ENCODE results near the gene THAP7.
"Not testable (repeated sequence)": the region's sequence is repeated elsewhere in the genome, so short reads cannot be mapped to it uniquely, and the experiment has no call there.

Gene THAP7

DNA sequence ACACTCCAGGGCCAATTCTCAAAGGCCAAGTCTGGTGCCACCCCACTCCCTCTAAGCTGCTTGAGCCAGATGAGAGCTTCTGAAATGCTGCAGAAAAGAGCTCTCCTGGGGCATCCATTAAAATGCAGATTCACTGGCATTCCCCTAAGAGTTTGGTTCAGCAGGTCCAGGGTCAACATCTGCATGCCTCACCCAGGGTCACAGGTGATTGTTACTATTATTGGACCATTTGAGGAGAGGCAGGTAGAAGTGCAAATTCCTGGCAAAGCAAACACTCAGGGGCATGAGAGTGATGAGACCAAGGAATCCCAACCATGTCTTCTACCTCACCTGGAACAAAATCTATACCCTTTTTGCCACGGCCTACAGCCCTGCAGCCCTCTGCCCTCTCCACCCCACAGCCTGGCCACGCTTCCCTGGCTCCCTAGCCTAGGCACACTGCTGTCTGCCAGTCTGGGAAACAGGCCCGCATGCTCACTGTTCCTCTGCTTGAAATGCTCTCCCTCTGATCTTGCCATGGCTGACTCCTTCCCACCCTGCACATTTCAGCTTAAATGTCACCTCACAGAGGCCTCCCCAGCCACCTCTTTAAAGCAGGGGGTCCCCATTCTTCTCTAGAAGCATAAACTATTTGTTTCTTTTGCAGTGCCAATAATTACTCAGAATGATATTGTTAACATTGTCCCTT is 8.7 kb upstream of the THAP7 start:
- Histone ChIP-seq H3K9ac (ENCODE audit: low read depth in 1 of 2, low read length in 2 of 2) (no peak overlapping the region), H3K4me3 (ENCODE audit: low read length in 2 of 2) (no peak overlapping the region), H3K27ac (ENCODE audit: low read depth in 2 of 2, low read length in 2 of 2) (no peak overlapping the region)

DNA sequence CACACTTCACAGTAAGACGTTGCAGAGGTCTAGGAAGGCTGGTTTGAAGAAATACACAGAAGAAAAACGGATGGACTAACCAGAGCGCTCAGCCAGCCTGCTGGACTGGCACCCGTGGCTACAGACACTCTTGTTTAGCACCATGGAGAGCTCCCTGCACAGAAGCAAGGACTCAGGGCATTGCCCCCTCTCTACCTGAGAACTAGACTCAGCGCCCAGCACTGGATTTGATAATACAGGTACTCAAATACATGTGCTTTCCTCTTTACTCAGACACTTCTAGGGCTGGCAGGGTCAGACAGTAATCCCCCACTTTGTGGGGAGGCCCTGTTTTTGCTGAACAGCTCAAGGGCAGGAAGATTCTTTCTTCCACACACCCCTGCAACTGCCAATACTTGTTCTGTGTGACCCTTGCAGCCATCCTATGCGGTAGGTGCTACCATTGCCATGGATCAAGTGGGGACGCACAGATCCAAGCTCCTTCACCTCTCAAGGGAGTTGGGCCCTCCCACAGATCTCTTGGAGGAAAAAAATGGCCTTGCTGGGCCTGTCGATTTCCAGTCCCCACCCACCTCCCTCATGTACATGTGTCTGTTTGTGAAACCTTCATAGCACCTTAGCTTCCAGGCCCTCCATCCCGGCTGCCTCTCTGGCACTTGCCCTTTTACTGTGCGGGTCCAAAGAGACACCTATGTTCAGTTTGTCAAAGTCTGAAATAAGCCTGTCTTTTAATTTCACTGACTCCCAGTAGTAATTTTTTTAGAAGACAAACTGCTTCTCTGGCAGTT is 7.9 kb upstream of the THAP7 start:
- Histone ChIP-seq H3K27me3 (ENCODE audit: control insufficient read depth in 2 of 2, insufficient read depth in 2 of 2, low read length in 2 of 2) (no peaks in the 10 kb centered on the region), H3K36me3 (ENCODE audit: control insufficient read depth in 2 of 2, insufficient read depth in 2 of 2, low read length in 2 of 2) (no peaks in the 10 kb centered on the region), H3K4me1 (ENCODE audit: control insufficient read depth in 2 of 2, insufficient read depth in 2 of 2, low read length in 2 of 2) (peaks cover 10% of the 10 kb centered on the region in 2 donors), H3K9me3 (ENCODE audit: control insufficient read depth in 2 of 2, low read length in 2 of 2) (no peaks in the 10 kb centered on the region), H3K4me3 (ENCODE audit: low read length in 2 of 2) (no peak overlapping the region), H3K9ac (ENCODE audit: low read depth in 1 of 2, low read length in 2 of 2) (no peak overlapping the region), H3K27ac (ENCODE audit: low read depth in 2 of 2, low read length in 2 of 2) (no peak overlapping the region)

More for the DNA sequence above, 8.7 kb upstream of the THAP7 start:
- Histone ChIP-seq H3K9me3 (ENCODE audit: control insufficient read depth in 2 of 2, low read length in 2 of 2) (no peaks in the 10 kb centered on the region), H3K27me3 (ENCODE audit: control insufficient read depth in 2 of 2, insufficient read depth in 2 of 2, low read length in 2 of 2) (no peaks in the 10 kb centered on the region), H3K4me1 (ENCODE audit: control insufficient read depth in 2 of 2, insufficient read depth in 2 of 2, low read length in 2 of 2) (peaks cover 14 to 16% of the 10 kb centered on the region in 2 donors), H3K36me3 (ENCODE audit: control insufficient read depth in 2 of 2, insufficient read depth in 2 of 2, low read length in 2 of 2) (no peaks in the 10 kb centered on the region)

- H3K27ac ChIP-seq (ENCODE audit: low read depth in 2 of 2, low read length in 2 of 2); H3K9me3 ChIP-seq (ENCODE audit: control insufficient read depth in 2 of 2, low read length in 2 of 2); H3K27me3 ChIP-seq (ENCODE audit: control insufficient read depth in 2 of 2, insufficient read depth in 2 of 2, low read length in 2 of 2); H3K4me3 ChIP-seq (ENCODE audit: low read length in 2 of 2); H3K36me3 ChIP-seq (ENCODE audit: control insufficient read depth in 2 of 2, insufficient read depth in 2 of 2, low read length in 2 of 2); H3K4me1 ChIP-seq (ENCODE audit: control insufficient read depth in 2 of 2, insufficient read depth in 2 of 2, low read length in 2 of 2); H3K9ac ChIP-seq (ENCODE audit: low read depth in 1 of 2, low read length in 2 of 2): not testable (repeated sequence)
Observed at GRCh38 chr22:21009208-21009607, 7.3 kb upstream of the THAP7 start.

- Histone ChIP-seq H3K27me3 (ENCODE audit: control insufficient read depth in 2 of 2, insufficient read depth in 2 of 2, low read length in 2 of 2) (no peaks in the 10 kb centered on the region), H3K4me3 (ENCODE audit: low read length in 2 of 2) (no peak overlapping the region), H3K27ac (ENCODE audit: low read depth in 2 of 2, low read length in 2 of 2) (no peak overlapping the region), H3K9me3 (ENCODE audit: control insufficient read depth in 2 of 2, low read length in 2 of 2) (no peaks in the 10 kb centered on the region), H3K36me3 (ENCODE audit: control insufficient read depth in 2 of 2, insufficient read depth in 2 of 2, low read length in 2 of 2) (peaks cover 5 to 12% of the 10 kb centered on the region in 2 donors), H3K9ac (ENCODE audit: low read depth in 1 of 2, low read length in 2 of 2) (no peak overlapping the region), H3K4me1 (ENCODE audit: control insufficient read depth in 2 of 2, insufficient read depth in 2 of 2, low read length in 2 of 2) (peaks cover 22 to 26% of the 10 kb centered on the region in 2 donors)
Observed at GRCh38 chr22:21003782-21004181, 1.9 kb upstream of the THAP7 start.

GRCh38 chr22:21000987-21001600 is 824 bp downstream of the THAP7 start:
- H3K4me3 ChIP-seq (ENCODE audit: low read length in 2 of 2): peak overlapping the region; percentile 91 to 93
- peak overlapping the region; percentile 99 for H3K27ac ChIP-seq (ENCODE audit: low read depth in 2 of 2, low read length in 2 of 2)
- peaks cover 8 to 29% of the 10 kb centered on the region in 2 donors for H3K36me3 ChIP-seq (ENCODE audit: control insufficient read depth in 2 of 2, insufficient read depth in 2 of 2, low read length in 2 of 2)
- H3K4me1 ChIP-seq (ENCODE audit: control insufficient read depth in 2 of 2, insufficient read depth in 2 of 2, low read length in 2 of 2): peaks cover 22 to 26% of the 10 kb centered on the region in 2 donors
- peak overlapping the region; percentile 90 to 91 for H3K9ac ChIP-seq (ENCODE audit: low read depth in 1 of 2, low read length in 2 of 2)
- H3K27me3 ChIP-seq (ENCODE audit: control insufficient read depth in 2 of 2, insufficient read depth in 2 of 2, low read length in 2 of 2): no peaks in the 10 kb centered on the region
- no peaks in the 10 kb centered on the region for H3K9me3 ChIP-seq (ENCODE audit: control insufficient read depth in 2 of 2, low read length in 2 of 2)

DNA sequence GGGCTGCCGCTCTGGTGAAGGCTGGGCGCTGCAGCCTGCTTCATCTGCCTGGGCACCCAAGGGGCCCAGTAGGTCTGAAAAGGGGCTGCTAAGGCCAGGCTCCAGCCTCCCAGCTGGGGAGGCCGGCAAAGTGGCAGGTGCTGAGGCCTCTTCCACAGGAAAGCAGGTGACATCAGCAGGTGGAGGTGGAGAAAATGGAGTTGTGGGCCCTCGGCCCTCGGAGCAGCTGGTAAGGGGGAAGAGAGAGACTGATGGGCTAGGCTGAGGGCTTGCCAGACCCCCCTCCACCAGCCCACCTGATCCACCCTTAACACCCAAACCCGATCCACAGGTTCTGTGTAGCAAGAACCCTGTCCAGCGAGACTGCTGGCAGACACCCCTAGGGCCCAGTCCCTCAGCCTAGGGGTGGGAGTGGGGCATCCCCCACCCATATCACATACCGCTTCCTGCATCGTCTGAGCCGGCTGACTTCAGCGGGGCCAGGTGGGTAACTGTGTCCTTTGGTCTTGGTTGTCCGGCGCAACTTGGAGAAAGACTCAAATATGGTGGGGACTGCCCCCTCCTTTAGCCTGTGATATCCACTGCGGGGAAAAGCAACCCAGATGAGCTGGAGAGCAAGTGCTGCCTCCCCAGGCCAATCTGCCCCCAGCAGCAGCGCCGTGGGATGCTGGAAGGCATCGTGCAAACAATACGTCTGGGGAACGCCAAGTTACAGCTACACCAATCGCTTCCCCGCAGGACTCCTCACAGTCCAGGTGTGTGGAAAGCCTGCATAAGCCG is 1.5 kb downstream of the THAP7 start:
- Histone ChIP-seq H3K36me3 (ENCODE audit: control insufficient read depth in 2 of 2, insufficient read depth in 2 of 2, low read length in 2 of 2) (peaks cover 8 to 29% of the 10 kb centered on the region in 2 donors), H3K27me3 (ENCODE audit: control insufficient read depth in 2 of 2, insufficient read depth in 2 of 2, low read length in 2 of 2) (no peaks in the 10 kb centered on the region), H3K4me1 (ENCODE audit: control insufficient read depth in 2 of 2, insufficient read depth in 2 of 2, low read length in 2 of 2) (peaks cover 22 to 26% of the 10 kb centered on the region in 2 donors), H3K4me3 (ENCODE audit: low read length in 2 of 2) (peak overlapping the region; percentile 91 to 93), H3K9ac (ENCODE audit: low read depth in 1 of 2, low read length in 2 of 2) (peak overlapping the region; percentile 60 to 91), H3K9me3 (ENCODE audit: control insufficient read depth in 2 of 2, low read length in 2 of 2) (no peaks in the 10 kb centered on the region), H3K27ac (ENCODE audit: low read depth in 2 of 2, low read length in 2 of 2) (peak overlapping the region in 1 of 2 donors; percentile 99)

DNA sequence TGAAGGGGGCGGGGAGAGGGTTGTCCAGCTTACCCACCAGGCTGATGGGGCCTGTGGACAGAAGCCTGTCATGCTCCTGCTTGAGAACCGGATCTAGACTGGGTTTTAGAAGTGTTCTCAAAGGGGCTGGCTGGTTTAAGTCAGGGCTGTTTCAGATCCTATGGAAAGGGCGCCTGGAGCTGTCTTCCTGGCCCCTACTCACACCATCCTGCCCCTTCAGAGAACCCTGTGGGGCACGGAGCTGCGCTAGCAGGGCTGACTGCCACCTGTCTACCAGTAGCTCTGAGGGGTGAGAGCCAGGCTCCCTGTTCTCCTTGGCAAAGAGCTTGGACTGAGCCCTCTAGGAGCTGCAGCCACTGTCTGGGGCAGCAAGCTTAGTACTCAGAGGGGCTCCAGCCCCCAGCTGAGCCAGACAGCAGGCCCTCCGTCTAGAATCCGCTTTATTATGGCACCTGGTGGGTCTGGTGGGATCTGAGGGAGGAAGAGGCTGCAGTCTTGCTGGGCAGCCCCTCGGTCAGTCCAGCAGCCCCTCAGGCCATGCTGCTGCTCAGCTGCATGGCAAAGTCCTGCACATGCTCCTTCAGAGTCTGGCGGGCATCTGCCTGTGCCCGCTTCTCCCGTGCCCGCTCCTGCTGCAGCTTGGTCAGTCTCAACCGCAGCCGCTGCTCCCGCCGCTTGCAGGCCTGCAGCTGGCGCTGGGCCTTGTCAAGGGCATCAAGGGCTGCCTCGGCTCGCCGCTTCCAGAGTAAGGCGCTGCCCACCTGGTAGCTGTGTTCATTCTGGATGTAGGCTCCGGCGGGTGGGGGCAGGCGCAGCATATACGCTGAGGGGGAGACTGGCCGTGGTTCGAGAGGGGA is 2.3 kb downstream of the THAP7 start:
- H3K9ac ChIP-seq (ENCODE audit: low read depth in 1 of 2, low read length in 2 of 2): no peak overlapping the region
- no peaks in the 10 kb centered on the region for H3K9me3 ChIP-seq (ENCODE audit: control insufficient read depth in 2 of 2, low read length in 2 of 2)
- peaks cover 8 to 29% of the 10 kb centered on the region in 2 donors for H3K36me3 ChIP-seq (ENCODE audit: control insufficient read depth in 2 of 2, insufficient read depth in 2 of 2, low read length in 2 of 2)
- H3K27ac ChIP-seq (ENCODE audit: low read depth in 2 of 2, low read length in 2 of 2): no peak overlapping the region
- peaks cover 22 to 26% of the 10 kb centered on the region in 2 donors for H3K4me1 ChIP-seq (ENCODE audit: control insufficient read depth in 2 of 2, insufficient read depth in 2 of 2, low read length in 2 of 2)
- H3K27me3 ChIP-seq (ENCODE audit: control insufficient read depth in 2 of 2, insufficient read depth in 2 of 2, low read length in 2 of 2): no peaks in the 10 kb centered on the region
- H3K4me3 ChIP-seq (ENCODE audit: low read length in 2 of 2): no peak overlapping the region

DNA sequence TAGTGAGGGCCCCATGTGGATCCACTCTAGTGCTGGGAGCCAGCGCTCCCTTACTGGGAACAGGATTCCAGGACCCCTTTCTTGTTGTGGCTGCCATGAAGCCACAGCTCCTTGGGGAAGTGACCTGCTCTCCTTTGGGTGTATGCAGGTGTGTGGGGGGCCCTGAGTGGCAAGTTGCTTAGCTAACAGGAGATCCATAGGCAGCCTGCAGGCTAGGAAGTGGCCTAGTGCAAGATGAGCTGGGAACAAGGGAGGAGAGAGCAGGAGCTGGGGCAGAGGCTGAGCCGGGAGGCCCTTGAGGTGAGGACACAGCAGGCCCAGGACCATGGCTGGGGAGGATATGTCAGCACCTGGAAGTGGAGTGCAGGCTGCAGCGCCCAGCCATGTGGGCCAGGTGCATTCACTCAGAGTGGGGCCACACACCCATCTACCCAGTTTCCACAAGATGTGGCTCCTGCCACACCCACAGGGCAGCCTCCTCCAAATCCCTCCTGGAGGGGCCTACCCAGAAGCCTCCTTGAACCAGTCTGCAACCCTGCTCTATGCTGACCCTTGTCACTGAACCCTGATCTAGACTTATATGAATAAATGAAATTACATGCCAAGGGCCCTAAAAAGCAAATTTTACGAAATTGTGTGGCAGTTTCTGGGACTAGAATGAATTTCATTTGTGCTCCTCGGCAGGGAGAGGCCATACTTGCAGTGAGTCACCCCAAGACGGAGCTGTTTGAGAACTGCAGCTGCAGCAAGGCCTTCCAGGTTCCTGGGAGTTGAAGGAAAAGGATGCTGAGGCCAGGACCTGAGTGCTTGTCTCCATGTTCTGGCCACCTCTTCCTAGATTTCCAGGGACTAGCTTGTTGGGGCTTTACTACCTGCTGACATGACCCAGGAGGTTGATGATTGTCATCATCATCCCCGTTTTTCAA is 3.2 kb downstream of the THAP7 start:
- Histone ChIP-seq H3K27me3 (ENCODE audit: control insufficient read depth in 2 of 2, insufficient read depth in 2 of 2, low read length in 2 of 2) (no peaks in the 10 kb centered on the region), H3K4me1 (ENCODE audit: control insufficient read depth in 2 of 2, insufficient read depth in 2 of 2, low read length in 2 of 2) (peaks cover 22 to 24% of the 10 kb centered on the region in 2 donors), H3K36me3 (ENCODE audit: control insufficient read depth in 2 of 2, insufficient read depth in 2 of 2, low read length in 2 of 2) (peaks cover 8 to 29% of the 10 kb centered on the region in 2 donors), H3K27ac (ENCODE audit: low read depth in 2 of 2, low read length in 2 of 2) (no peak overlapping the region), H3K9ac (ENCODE audit: low read depth in 1 of 2, low read length in 2 of 2) (no peak overlapping the region), H3K9me3 (ENCODE audit: control insufficient read depth in 2 of 2, low read length in 2 of 2) (no peaks in the 10 kb centered on the region), H3K4me3 (ENCODE audit: low read length in 2 of 2) (no peak overlapping the region)

All from mucosa of rectum (tissue), 2 donors.